ENCODE results near the gene IGIP.

IGIP gene
- long read RNA-seq, partial matches to known transcripts: 0 of 2 reads
- long read RNA-seq, other reads (novel, unspliced or antisense): 0 of 2 reads

- TF ChIP-seq CTCF (IDR thresholded peaks at IDR 0.05; ENCODE audit: insufficient read depth, low read length): no peak
- no peak for TF ChIP-seq GABPA (IDR thresholded peaks at IDR 0.05; ENCODE audit: low read depth)
- TF ChIP-seq POLR2AphosphoS5 (IDR thresholded peaks at IDR 0.05; ENCODE audit: low read depth): no peak
- TF ChIP-seq REST (IDR thresholded peaks at IDR 0.05; ENCODE audit: insufficient replicate concordance, low read depth): no peak
- no peak for TF ChIP-seq SPI1 (IDR thresholded peaks at IDR 0.05; ENCODE audit: borderline replicate concordance, low read depth)
- no peak for DNase-seq (ENCODE audit: low read depth in 1 of 2, low spot score in 1 of 2)
- Histone ChIP-seq H3K27ac (replicated peaks) (no peak within 1 kb of the TSS), H3K27me3 (ENCODE audit: insufficient read depth, poor library complexity, severe bottlenecking) (no peaks in the 10 kb centered on the region), H3K4me3 (replicated peaks; ENCODE audit: insufficient read depth, low read length) (no peak within 1 kb of the TSS)
These were observed at the start of gene IGIP for GRCh38 chr5:140125637-140126036. TSS of gene IGIP (plus strand) at chr5:140125937. CDS start at chr5:140128477, 2,540 bp downstream.

GRCh38 chr5:140076142-140076541 is 49.6 kb upstream of the IGIP start:
- H3K4me3 ChIP-seq (replicated peaks; ENCODE audit: insufficient read depth, low read length): no peak overlapping the region
- TF ChIP-seq SPI1 (IDR thresholded peaks at IDR 0.05; ENCODE audit: borderline replicate concordance, low read depth) (no peak), POLR2AphosphoS5 (IDR thresholded peaks at IDR 0.05; ENCODE audit: low read depth) (no peak), REST (IDR thresholded peaks at IDR 0.05; ENCODE audit: insufficient replicate concordance, low read depth) (no peak), GABPA (IDR thresholded peaks at IDR 0.05; ENCODE audit: low read depth) (no peak), CTCF (IDR thresholded peaks at IDR 0.05; ENCODE audit: insufficient read depth, low read length) (no peak)
- H3K27me3 ChIP-seq (ENCODE audit: insufficient read depth, poor library complexity, severe bottlenecking): no peaks in the 10 kb centered on the region
- H3K27ac ChIP-seq (replicated peaks): no peak overlapping the region
- no peak for DNase-seq (ENCODE audit: low read depth in 1 of 2, low spot score in 1 of 2)

- TF ChIP-seq GABPA (IDR thresholded peaks at IDR 0.05; ENCODE audit: low read depth): no peak
- TF ChIP-seq SPI1 (IDR thresholded peaks at IDR 0.05; ENCODE audit: borderline replicate concordance, low read depth): no peak
- no peak for TF ChIP-seq CTCF (IDR thresholded peaks at IDR 0.05; ENCODE audit: insufficient read depth, low read length)
- TF ChIP-seq POLR2AphosphoS5 (IDR thresholded peaks at IDR 0.05; ENCODE audit: low read depth): no peak
- no peak for TF ChIP-seq REST (IDR thresholded peaks at IDR 0.05; ENCODE audit: insufficient replicate concordance, low read depth)
- H3K4me3 ChIP-seq (replicated peaks; ENCODE audit: insufficient read depth, low read length): no peak overlapping the region
- no peak overlapping the region for H3K27ac ChIP-seq (replicated peaks)
- H3K27me3 ChIP-seq (ENCODE audit: insufficient read depth, poor library complexity, severe bottlenecking): no peaks in the 10 kb centered on the region
- DNase-seq (ENCODE audit: low read depth in 1 of 2, low spot score in 1 of 2): no peak
These were observed 48.9 kb upstream of the IGIP start for GRCh38 chr5:140076788-140077187.
